ENCODE data around the gene MFN2. TPM values are rescaled to one million over a fixed set of nuclear protein-coding genes. Genes with fewer than 3 reads are reported as not detected.

Gene MFN2
- total RNA-seq, 2 donors from 2014 or later: 20.1 to 20.8 TPM

- Histone ChIP-seq H3K9me3 (no peaks in the 10 kb centered on the region), H3K36me3 (replicated peaks in 1 of 2; ENCODE audit: insufficient read depth in 1 of 2, low read depth in 2 of 2) (peaks cover 0 to 35% of the 10 kb centered on the region in 2 donors), H3K27ac (no peak overlapping the region), H3K4me1 (no peaks in the 10 kb centered on the region), H3K4me3 (no peak overlapping the region), H3K27me3 (no peaks in the 10 kb centered on the region)
- no peak for TF ChIP-seq POLR2A (IDR thresholded peaks at IDR 0.05)
- no peak for TF ChIP-seq CTCF (IDR thresholded peaks at IDR 0.05)
- whole genome bisulfite sequencing, 2 donors: 90 to 91% methylated on average over 11 to 16 of the region's 16 CpGs
- intact Hi-C loops (cut with DNase I): no loop called here
- no peak for DNase-seq
- no peak for ATAC-seq
Measured at GRCh38 chr1:12010746-12011570, 30.7 kb downstream of the MFN2 start.

GRCh38 chr1:12011998-12012397 lies 31.8 kb downstream of the MFN2 start:
- DNase-seq (no peak), ATAC-seq (no peak)
- TF ChIP-seq CTCF (IDR thresholded peaks at IDR 0.05) (no peak), POLR2A (IDR thresholded peaks at IDR 0.05) (no peak)
- Histone ChIP-seq H3K4me1 (no peaks in the 10 kb centered on the region), H3K27me3 (no peaks in the 10 kb centered on the region), H3K36me3 (replicated peaks in 1 of 2; ENCODE audit: insufficient read depth in 1 of 2, low read depth in 2 of 2) (peaks cover 0 to 25% of the 10 kb centered on the region in 2 donors), H3K27ac (no peak overlapping the region), H3K9me3 (no peaks in the 10 kb centered on the region), H3K4me3 (no peak overlapping the region)
- whole genome bisulfite sequencing, 2 donors: 86 to 100% methylated on average over 2 to 4 of the region's 4 CpGs
- intact Hi-C loops (cut with DNase I): no loop called here

- no peaks in the 10 kb centered on the region for H3K9me3 ChIP-seq
- 89 to 97% methylated on average over 7 to 8 of the region's 8 CpGs for WGBS, 2 donors
- H3K27me3 ChIP-seq: no peaks in the 10 kb centered on the region
- no peak for TF ChIP-seq POLR2A (IDR thresholded peaks at IDR 0.05)
- no peak for TF ChIP-seq CTCF (IDR thresholded peaks at IDR 0.05)
- peaks cover 0 to 22% of the 10 kb centered on the region in 2 donors for H3K36me3 ChIP-seq (replicated peaks in 1 of 2; ENCODE audit: insufficient read depth in 1 of 2, low read depth in 2 of 2)
- no peak overlapping the region for H3K27ac ChIP-seq
- no peak overlapping the region for H3K4me3 ChIP-seq
- ATAC-seq (no peak), DNase-seq (no peak)
- H3K4me1 ChIP-seq: no peaks in the 10 kb centered on the region
- intact Hi-C loops (cut with DNase I): no loop called here
Measured at GRCh38 chr1:12012560-12013316, 32.5 kb downstream of the MFN2 start.

GRCh38 chr1:12014141-12014991 lies 34.1 kb downstream of the MFN2 start:
- Histone ChIP-seq H3K27me3 (no peaks in the 10 kb centered on the region), H3K4me3 (no peak overlapping the region), H3K27ac (peak overlapping the region in 1 of 4 donors; percentile 29), H3K4me1 (no peaks in the 10 kb centered on the region), H3K36me3 (replicated peaks in 1 of 2; ENCODE audit: insufficient read depth in 1 of 2, low read depth in 2 of 2) (peaks cover 0 to 20% of the 10 kb centered on the region in 2 donors), H3K9me3 (no peaks in the 10 kb centered on the region)
- DNase-seq (no peak), ATAC-seq (no peak)
- 73 to 76% methylated on average over 16 of the region's 16 CpGs for WGBS, 2 donors
- intact Hi-C loops (cut with DNase I): no loop called here
- TF ChIP-seq POLR2A (IDR thresholded peaks at IDR 0.05) (no peak), CTCF (IDR thresholded peaks at IDR 0.05) (no peak)
